Liver (tissue), 9 donors: ENCODE results near the gene GRIP2. TPM values are rescaled to one million over a fixed set of nuclear protein-coding genes. Genes with fewer than 3 reads are reported as not detected.

Experiments
- DNase-seq: peaks from one replicate; pipeline ENCODE4 v3.0.0-alpha.2; 2017; ENCODE audit warnings: low spot score
- H3K27ac ChIP-seq, 2 donors: one replicate each; pipeline ENCODE4 v1.7.0; 2013; ENCODE audit warnings: inconsistent platforms in 2 of 2, low read length in 2 of 2, control low read depth in 1 of 2, low read depth in 1 of 2, mild to moderate bottlenecking in 1 of 2
- H3K27me3 ChIP-seq, 4 donors: one replicate each; pipeline versions ENCODE4 v1.6.1 to v1.7.0; 2013; ENCODE audit warnings: low read length in 3 of 4, inconsistent platforms in 1 of 4, mild to moderate bottlenecking in 1 of 4, moderate library complexity in 1 of 4; ENCODE audit not compliant: control insufficient read depth in 4 of 4, insufficient read depth in 4 of 4
- H3K36me3 ChIP-seq, 4 donors: one replicate each; pipeline versions ENCODE4 v1.6.1 to v1.7.0; 2013; ENCODE audit warnings: low read length in 3 of 4, mild to moderate bottlenecking in 3 of 4, low read depth in 1 of 4, moderate library complexity in 1 of 4; ENCODE audit not compliant: control insufficient read depth in 4 of 4, insufficient read depth in 3 of 4
- H3K4me1 ChIP-seq, 4 donors: one replicate each; pipeline versions ENCODE4 v1.6.1 to v1.7.0; 2013; ENCODE audit warnings: low read length in 3 of 4, mild to moderate bottlenecking in 3 of 4, moderate library complexity in 1 of 4; ENCODE audit not compliant: control insufficient read depth in 4 of 4, insufficient read depth in 4 of 4
- H3K4me3 ChIP-seq, 3 donors: one replicate each; pipeline versions ENCODE4 v1.6.1 to v1.7.0; 2013; ENCODE audit warnings: low read length in 3 of 3, control low read depth in 1 of 3, low read depth in 1 of 3, mild to moderate bottlenecking in 1 of 3
- H3K9ac ChIP-seq, 2 donors: one replicate each; pipeline ENCODE4 v1.7.0; 2013; ENCODE audit warnings: low read length in 2 of 2, mild to moderate bottlenecking in 2 of 2, moderate library complexity in 2 of 2, control low read depth in 1 of 2, low read depth in 1 of 2
- H3K9me3 ChIP-seq, 4 donors: one replicate each; pipeline versions ENCODE4 v1.6.1 to v1.7.0; 2013; ENCODE audit warnings: low read length in 3 of 4; ENCODE audit not compliant: control insufficient read depth in 4 of 4
- ATF3 ChIP-seq: IDR thresholded peaks from 2 replicates; pipeline ENCODE4 v1.6.1; 2016; ENCODE audit warnings: antibody characterized with exemption
- EGR1 ChIP-seq, 2 donors: IDR thresholded peaks; 2 replicates each; pipeline ENCODE4 v1.6.1; 2016 to 2018; ENCODE audit warnings: antibody characterized with exemption in 2 of 2, low read depth in 2 of 2
- FOXA1 ChIP-seq: IDR thresholded peaks from 2 replicates; pipeline ENCODE4 v1.6.1; 2016; ENCODE audit warnings: antibody characterized with exemption
- FOXA2 ChIP-seq: IDR thresholded peaks from 2 replicates; pipeline ENCODE4 v1.6.1; 2016; ENCODE audit warnings: antibody characterized with exemption
- GABPA ChIP-seq, 2 donors: IDR thresholded peaks in 1 of 2; conservative IDR thresholded peaks in 1 of 2; 2 replicates each; pipeline ENCODE4 v1.6.1; 2016; ENCODE audit warnings: antibody characterized with exemption in 2 of 2, mild to moderate bottlenecking in 1 of 2, moderate library complexity in 1 of 2
- HNF4A ChIP-seq, 2 donors: conservative IDR thresholded peaks; 2 replicates each; pipeline ENCODE4 v1.6.1; 2016; ENCODE audit warnings: antibody characterized with exemption in 2 of 2, mild to moderate bottlenecking in 2 of 2
- HNF4G ChIP-seq: IDR thresholded peaks from 2 replicates; pipeline ENCODE4 v1.6.1; 2016; ENCODE audit warnings: antibody characterized with exemption
- JUND ChIP-seq, 2 donors: IDR thresholded peaks; 2 replicates each; pipeline ENCODE4 v1.6.1; 2016; ENCODE audit warnings: antibody characterized with exemption in 2 of 2
- MAX ChIP-seq: IDR thresholded peaks from 2 replicates; pipeline ENCODE4 v1.6.1; 2016; ENCODE audit warnings: antibody characterized with exemption
- NR2F2 ChIP-seq: IDR thresholded peaks from 2 replicates; pipeline ENCODE4 v1.6.1; 2016; ENCODE audit warnings: antibody characterized with exemption
- RAD21 ChIP-seq, 2 donors: IDR thresholded peaks; 2 replicates each; pipeline ENCODE4 v1.6.1; 2016; ENCODE audit warnings: antibody characterized with exemption in 2 of 2, mild to moderate bottlenecking in 2 of 2
- REST ChIP-seq: IDR thresholded peaks from 2 replicates; pipeline ENCODE4 v1.6.1; 2016; ENCODE audit warnings: antibody characterized with exemption, mild to moderate bottlenecking
- RXRA ChIP-seq, 2 donors: IDR thresholded peaks; 2 replicates each; pipeline ENCODE4 v1.6.1; 2017 to 2018; ENCODE audit warnings: antibody characterized with exemption in 2 of 2, mild to moderate bottlenecking in 1 of 2
- SP1 ChIP-seq: IDR thresholded peaks from 2 replicates; pipeline ENCODE4 v1.6.1; 2018; ENCODE audit warnings: antibody characterized with exemption, mild to moderate bottlenecking
- YY1 ChIP-seq: IDR thresholded peaks from 2 replicates; pipeline ENCODE4 v1.6.1; 2016; ENCODE audit warnings: antibody characterized with exemption, mild to moderate bottlenecking
- ZBTB33 ChIP-seq: IDR thresholded peaks from 2 replicates; pipeline ENCODE4 v1.6.1; 2016; ENCODE audit warnings: antibody characterized with exemption
- WGBS: extraction: QIAGEN DNeasy Blood & Tissue Kit; methylation state at CpG from one replicate; pipeline ENCODE4 v1.1.7; 2013; 5-methylcytosine and 5-hydroxymethylcytosine counted together
- polyA plus RNA-seq, 2 donors: library from polyadenylated mRNA; stranded (reverse) in 1 of 2; unstranded in 1 of 2; fragments of 200-250 nt in 1 of 2; fragments of >200 nt in 1 of 2; fragmentation: Nextera tagmentation in 1 of 2; extraction: Ambion mirVana in 1 of 2; gene quantifications; one replicate each; pipeline versions ENCODE4 v1.2.1 to v1.2.3, GENCODE V29; 2013 to 2015
- total RNA-seq, 2 donors: library from RNA; depleted of rRNA; stranded (reverse); fragments of >200 nt; gene quantifications; one replicate each; pipeline ENCODE4 v1.2.3, GENCODE V29; 2014
- donor health status: healthy.
- donor health status: healthy.
- donor health status: healthy.
- donor health status: healthy.
- donor health status: healthy.

The GRIP2 gene
- total and polyA plus RNA-seq, 4 donors = 0.05 to 0.33 (median 0.09) TPM; not detected in 1

GRCh38 chr3:14560110-14560509 lies 20.0 kb upstream of the GRIP2 start:
- no peaks in the 10 kb centered on the region for H3K36me3 ChIP-seq
- WGBS = 79% methylated on average over 4 of the region's 4 CpGs
- DNase-seq = no peak
- H3K4me1 ChIP-seq = peaks cover 0 to 3% (median 1%) of the 10 kb centered on the region in 4 donors
- H3K27ac ChIP-seq = no peak overlapping the region
- H3K9me3 ChIP-seq = no peaks in the 10 kb centered on the region
- H3K4me3 ChIP-seq = no peak overlapping the region
- no peaks in the 10 kb centered on the region for H3K27me3 ChIP-seq
- no peak overlapping the region for H3K9ac ChIP-seq
- TF ChIP-seq SP1 (no peak), MAX (no peak), RAD21 (IDR thresholded peaks at IDR 0.05) (no peak), NR2F2 (no peak), HNF4G (no peak), JUND (IDR thresholded peaks at IDR 0.05) (no peak), ATF3 (no peak), GABPA (IDR thresholded peaks at IDR 0.05 in 1 of 2, conservative IDR thresholded peaks at IDR 0.05 in 1 of 2) (no peak), RXRA (IDR thresholded peaks at IDR 0.05) (no peak), EGR1 (IDR thresholded peaks at IDR 0.05; ENCODE audit: low read depth in 2 of 2) (no peak), HNF4A (conservative IDR thresholded peaks at IDR 0.05) (no peak)

GRCh38 chr3:14558029-14558428 lies 17.9 kb upstream of the GRIP2 start:
- 96% methylated on average over 9 of the region's 9 CpGs for WGBS
- no peaks in the 10 kb centered on the region for H3K27me3 ChIP-seq

More at GRCh38 chr3:14558029-14558428, 17.9 kb upstream of the GRIP2 start:
- Histone ChIP-seq H3K27ac (no peak overlapping the region), H3K9ac (no peak overlapping the region), H3K4me1 (peaks cover 0 to 3% (median 1%) of the 10 kb centered on the region in 4 donors), H3K9me3 (no peaks in the 10 kb centered on the region), H3K36me3 (no peaks in the 10 kb centered on the region), H3K4me3 (no peak overlapping the region)
- no peak for TF ChIP-seq YY1
- no peak for TF ChIP-seq FOXA2
- no peak for TF ChIP-seq EGR1 (IDR thresholded peaks at IDR 0.05; ENCODE audit: low read depth in 2 of 2)
- no peak for TF ChIP-seq NR2F2
- no peak for TF ChIP-seq SP1
- TF ChIP-seq ZBTB33 = no peak
- TF ChIP-seq MAX = no peak
- TF ChIP-seq FOXA1 = no peak
- TF ChIP-seq ATF3 = no peak
- no peak for TF ChIP-seq REST
- TF ChIP-seq HNF4A (conservative IDR thresholded peaks at IDR 0.05) = no peak
- TF ChIP-seq GABPA (IDR thresholded peaks at IDR 0.05 in 1 of 2, conservative IDR thresholded peaks at IDR 0.05 in 1 of 2) = no peak
- DNase-seq = no peak
